DMS 273 (cell line): Measurements from ENCODE around the gene MRPS33.
"Not testable (repeated sequence)": the region's sequence is repeated elsewhere in the genome, so short reads cannot be mapped to it uniquely, and the experiment has no call there.

Experiments
- DNase-seq: peaks from one replicate; lab custom pipeline; 2025; ENCODE audit not compliant: unreplicated experiment; lab: John Stamatoyannopoulos, UW

The MRPS33 gene

GRCh38 chr7:141014524-141015395, at the start of gene MRPS33:
MRPS33 (minus strand) TSS chr7:141014952; CDS start chr7:141010633, 4,319 bp downstream.
- DNase-seq: peak; percentile 100

- no peak for DNase-seq
Measured at GRCh38 chr7:141057788-141058187, 43.0 kb upstream of the MRPS33 start.

DNA sequence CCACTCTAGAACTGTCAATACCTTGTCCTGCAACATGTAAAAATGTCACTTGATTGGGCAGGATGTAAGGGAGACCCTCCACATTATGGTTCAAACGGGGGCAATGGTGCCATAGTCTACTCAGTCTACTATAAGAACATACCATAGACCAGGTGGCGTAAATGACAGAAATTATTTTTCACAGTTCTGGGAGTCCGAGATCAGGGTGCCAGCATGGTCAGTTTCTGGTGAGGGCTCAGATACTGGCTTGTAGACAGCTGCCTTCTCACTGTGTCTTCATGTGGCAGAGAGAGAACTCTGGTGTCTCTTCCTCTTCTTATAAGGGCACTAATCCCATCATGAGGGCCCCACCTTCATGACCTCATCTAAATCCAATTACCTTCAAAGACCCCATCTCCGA, 40.4 kb upstream of the MRPS33 start:
- DNase-seq: no peak

DNA sequence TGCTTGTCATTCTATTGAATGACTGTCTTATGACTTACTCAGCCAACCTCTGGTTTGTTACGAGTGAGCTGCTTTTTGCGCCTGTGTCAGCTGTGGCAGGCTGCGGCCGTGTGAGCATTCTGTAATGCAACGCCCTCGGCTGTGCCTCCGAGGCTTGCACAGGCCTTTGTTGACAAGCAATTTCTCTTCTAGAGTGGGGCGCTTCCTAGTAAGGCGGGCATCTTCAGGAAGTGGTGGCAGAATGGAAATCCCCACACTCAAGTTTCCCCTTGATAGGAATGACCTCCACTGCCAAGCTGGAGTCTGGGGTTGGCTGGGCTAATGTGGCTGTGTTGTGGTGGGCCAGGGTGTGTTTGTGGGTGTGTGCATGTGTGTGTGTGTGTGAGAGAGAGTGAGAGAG, 38.9 kb upstream of the MRPS33 start:
- DNase-seq: no peak

DNA sequence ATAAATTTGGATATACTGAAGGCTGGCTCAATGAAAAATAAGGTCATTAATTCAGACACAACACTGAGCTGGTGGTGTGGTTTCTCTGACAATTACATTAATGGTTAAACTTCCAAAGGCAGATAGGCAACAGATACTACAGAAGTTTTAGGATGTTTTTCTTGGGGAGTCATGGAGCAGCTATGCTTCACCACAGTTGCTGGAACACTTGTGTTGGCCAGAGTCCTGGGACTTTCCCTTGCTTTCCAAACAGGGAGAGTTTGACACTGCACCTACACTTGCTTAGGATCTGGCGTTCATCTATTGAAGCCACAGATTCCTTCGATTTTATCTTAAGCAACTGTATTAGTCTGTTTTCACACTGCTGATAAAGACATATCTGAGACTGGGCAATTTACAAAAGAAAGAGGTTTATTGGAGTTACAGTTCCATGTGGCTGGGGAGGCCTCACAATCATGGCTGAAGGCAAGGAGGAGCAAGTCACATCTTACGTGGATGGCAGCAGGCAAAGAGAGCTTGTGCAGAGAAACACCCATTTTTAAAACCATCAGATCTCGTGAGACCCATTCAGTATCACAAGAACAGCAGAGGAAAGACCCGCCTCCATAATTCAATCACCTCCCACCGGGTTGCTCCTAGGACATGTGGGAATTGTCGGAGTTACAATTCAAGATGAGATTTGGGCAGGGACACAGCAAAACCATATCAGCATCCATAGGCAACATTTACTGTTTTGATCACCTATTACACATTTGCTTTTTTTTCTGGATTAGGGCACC, 31.3 kb upstream of the MRPS33 start:
- no peak for DNase-seq

DNA sequence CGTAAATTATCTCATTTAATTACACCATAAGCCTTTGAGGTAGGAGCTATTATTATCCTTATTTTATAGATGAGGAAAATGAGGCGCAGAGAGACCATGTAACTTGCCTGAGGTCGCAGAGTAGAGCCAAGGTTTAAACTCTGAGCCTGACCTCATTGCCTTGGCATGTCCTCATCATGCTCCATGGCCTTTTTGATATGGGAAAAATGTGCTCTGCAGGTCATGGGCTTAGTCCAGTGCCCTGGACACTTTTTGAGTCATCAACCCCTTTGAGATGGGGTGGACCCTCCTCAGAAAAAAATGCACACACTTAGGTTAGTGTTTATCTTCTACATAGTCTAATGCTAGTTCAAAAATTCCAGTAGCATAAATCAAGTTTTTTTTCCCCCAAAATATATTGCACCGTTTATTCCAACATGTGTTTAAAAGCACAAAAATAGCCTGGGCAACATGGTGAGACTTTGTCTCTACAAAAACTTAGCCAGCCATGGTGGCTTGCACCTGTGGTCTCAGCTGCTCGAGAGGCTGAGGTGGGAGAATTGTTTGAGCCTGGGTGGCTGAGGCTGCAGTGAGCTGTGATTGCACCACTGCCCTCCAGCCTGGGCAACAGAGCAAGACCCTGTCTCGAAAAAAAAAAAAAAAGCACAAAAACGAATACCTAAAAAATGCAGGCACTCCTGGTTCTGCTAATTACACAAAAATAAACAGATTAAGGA, 30.5 kb upstream of the MRPS33 start:
- DNase-seq: no peak

GRCh38 chr7:141043616-141044015, 28.9 kb upstream of the MRPS33 start:
- DNase-seq: no peak

- no peak for DNase-seq
Measured at GRCh38 chr7:141042222-141043193, 27.8 kb upstream of the MRPS33 start.

- DNase-seq: no peak
Measured at GRCh38 chr7:141039376-141039775, 24.6 kb upstream of the MRPS33 start.

- not testable (repeated sequence) for DNase-seq
Measured at GRCh38 chr7:141038100-141038499, 23.3 kb upstream of the MRPS33 start.

DNA sequence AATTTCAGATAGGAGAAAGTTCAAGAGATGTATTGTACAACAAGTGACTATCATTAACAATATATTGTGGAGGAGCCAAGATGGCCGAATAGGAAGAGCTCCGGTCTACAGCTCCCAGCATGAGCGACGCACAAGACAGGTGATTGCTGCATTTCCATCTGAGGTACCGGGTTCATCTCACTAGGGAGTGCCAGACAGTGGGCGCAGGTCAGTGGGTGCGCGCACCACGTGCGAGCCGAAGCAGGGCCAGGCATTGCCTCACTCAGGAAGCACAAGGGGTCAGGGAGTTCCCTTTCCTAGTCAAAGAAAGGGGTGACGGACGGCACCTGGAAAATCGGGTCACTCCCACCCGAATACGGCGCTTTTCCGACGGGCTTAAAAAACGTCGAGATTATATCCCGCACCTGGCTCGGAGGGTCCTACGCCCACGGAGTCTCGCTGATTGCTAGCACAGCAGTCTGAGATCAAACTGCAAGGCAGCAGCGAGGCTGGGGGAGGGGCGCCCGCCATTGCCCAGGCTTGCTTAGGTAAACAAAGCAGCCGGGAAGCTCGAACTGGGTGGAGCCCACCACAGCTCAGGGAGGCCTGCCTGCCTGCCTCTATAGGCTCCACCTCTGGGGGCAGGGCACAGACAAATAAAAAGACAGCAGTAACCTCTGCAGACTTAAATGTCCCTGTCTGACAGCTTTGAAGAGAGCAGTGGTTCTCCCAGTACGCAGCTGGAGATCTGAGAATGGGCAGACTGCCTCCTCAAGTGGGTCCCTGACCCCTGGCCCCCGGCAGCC, 18.0 kb upstream of the MRPS33 start:
- DNase-seq: not testable (repeated sequence)

DNA sequence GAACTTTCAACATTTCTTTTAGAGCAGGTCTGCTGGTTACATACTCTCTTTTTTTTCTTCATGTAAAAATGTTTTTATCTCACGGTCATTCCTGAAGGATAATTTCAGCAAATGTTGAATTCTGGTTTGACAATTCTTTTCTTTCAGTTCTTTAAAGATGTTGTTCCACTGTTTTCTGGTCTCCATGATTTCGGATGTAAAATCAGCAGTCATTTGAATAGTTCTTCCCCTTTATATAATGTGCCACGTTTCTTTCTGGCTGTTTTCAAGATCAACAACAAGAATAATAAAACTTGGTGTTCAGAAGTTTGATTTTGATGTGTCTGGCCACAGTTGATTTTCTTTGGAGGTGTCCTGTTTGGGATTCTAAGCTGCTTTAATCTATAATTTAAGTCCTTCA, 14.0 kb upstream of the MRPS33 start:
- DNase-seq: no peak

DNA sequence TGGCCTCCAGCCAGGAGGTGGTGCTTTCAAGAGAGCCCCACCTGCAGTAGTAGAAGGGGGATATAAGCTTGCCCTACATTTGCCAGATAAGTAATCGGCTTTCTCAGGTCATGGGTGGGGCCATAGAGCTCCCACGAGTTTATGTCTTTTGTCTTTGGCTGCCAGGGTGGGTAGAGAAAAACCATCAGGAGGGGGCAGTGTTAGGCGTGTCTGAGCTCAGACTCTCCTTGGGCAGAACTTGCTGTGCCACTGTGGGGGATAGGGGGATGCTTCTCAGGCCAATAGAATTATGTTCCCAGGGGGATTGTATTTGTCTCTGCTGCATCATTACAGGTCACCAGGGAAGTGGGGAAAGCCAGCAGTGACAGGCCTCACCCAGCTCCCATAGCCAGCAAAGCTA, 12.3 kb upstream of the MRPS33 start:
- no peak for DNase-seq

DNA sequence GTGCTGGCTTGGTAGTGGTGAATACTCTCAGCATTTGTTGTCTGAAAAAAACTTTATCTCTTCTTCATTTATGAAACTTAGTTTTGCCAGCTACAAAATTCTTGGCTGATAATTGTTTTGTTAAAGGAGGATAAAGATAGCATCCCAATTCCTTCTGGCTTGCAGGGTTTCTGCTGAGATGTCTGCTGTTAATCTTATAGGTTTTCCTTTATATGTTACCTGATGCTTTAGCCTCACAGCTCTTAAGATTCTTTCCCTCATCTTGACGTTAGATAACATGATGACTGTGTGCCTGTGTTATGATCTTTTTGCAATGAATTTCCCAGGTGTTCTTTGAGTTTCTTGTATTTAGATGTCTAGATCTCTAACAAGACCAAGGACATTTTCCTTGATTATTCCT, 9.9 kb upstream of the MRPS33 start:
- no peak for DNase-seq

GRCh38 chr7:141023295-141023694, 8.5 kb upstream of the MRPS33 start:
- DNase-seq: no peak

- no peak for DNase-seq
Measured at GRCh38 chr7:141017555-141017954, 2.8 kb upstream of the MRPS33 start.

- DNase-seq: no peak
Measured at GRCh38 chr7:141016349-141016748, 1.6 kb upstream of the MRPS33 start.

GRCh38 chr7:141014125-141014523, 628 bp downstream of the MRPS33 start:
- DNase-seq: peak; percentile 65

DNA sequence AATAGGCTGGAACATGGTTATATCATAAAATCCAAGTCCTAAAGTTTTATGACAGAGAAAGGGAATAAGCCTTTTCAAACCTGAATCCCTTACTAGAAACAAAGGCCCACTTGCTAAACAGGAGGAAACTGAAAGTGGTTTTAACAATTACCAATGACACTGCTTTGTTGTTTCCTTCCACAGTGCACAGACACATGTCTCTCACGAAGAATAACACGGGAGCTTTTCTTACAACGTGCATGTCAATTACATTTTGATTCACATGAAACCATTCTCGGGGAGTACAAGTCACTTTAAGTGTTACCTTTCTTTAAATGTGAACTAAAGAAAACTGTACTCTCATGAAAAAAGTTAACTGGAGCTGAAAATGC, 1.4 kb downstream of the MRPS33 start:
- no peak for DNase-seq
